ENCODE measurements around the gene GAK.

GAK gene

GRCh38 chr4:826508-827208 is 105.5 kb downstream of the GAK start:
- TF ChIP-seq CTCF (IDR thresholded peaks at IDR 0.05; ENCODE audit: control insufficient read depth, insufficient read depth, low read depth, low read length, missing control alignments), result no peak
- no peak overlapping the region for H3K4me3 ChIP-seq (ENCODE audit: control insufficient read depth, low read depth, low read length)
- no peak for DNase-seq (ENCODE audit: low read depth)

- no peak for DNase-seq (ENCODE audit: low read depth)
- no peak within 1 kb of the TSS; the same call in 1 of the 2 replicates for H3K4me3 ChIP-seq (ENCODE audit: control insufficient read depth, low read depth, low read length)
These were observed 106.2 kb downstream of the GAK start, which contains the start of gene CPLX1 for GRCh38 chr4:825971-826330. Gene CPLX1, minus strand, starts transcription at chr4:826129. Its CDS starts 1,607 bp downstream, at chr4:824522.

GRCh38 chr4:825063-825970 is 106.8 kb downstream of the GAK start:
- no peak overlapping the region; the same call in 1 of the 2 replicates for H3K4me3 ChIP-seq (ENCODE audit: control insufficient read depth, low read depth, low read length)
- DNase-seq (ENCODE audit: low read depth), result no peak
- TF ChIP-seq CTCF (IDR thresholded peaks at IDR 0.05; ENCODE audit: control insufficient read depth, insufficient read depth, low read depth, low read length, missing control alignments), result no peak

More at GRCh38 chr4:825971-826330, 106.2 kb downstream of the GAK start, which contains the start of gene CPLX1:
- TF ChIP-seq CTCF (IDR thresholded peaks at IDR 0.05; ENCODE audit: control insufficient read depth, insufficient read depth, low read depth, low read length, missing control alignments), result no peak

GRCh38 chr4:824461-825062 is 107.6 kb downstream of the GAK start:
- no peak for DNase-seq (ENCODE audit: low read depth)
- TF ChIP-seq CTCF (IDR thresholded peaks at IDR 0.05; ENCODE audit: control insufficient read depth, insufficient read depth, low read depth, low read length, missing control alignments), result no peak
- no peak overlapping the region for H3K4me3 ChIP-seq (ENCODE audit: control insufficient read depth, low read depth, low read length)

GRCh38 chr4:823761-824460 is 108.2 kb downstream of the GAK start:
- no peak overlapping the region for H3K4me3 ChIP-seq (ENCODE audit: control insufficient read depth, low read depth, low read length)
- TF ChIP-seq CTCF (IDR thresholded peaks at IDR 0.05; ENCODE audit: control insufficient read depth, insufficient read depth, low read depth, low read length, missing control alignments), result no peak
- DNase-seq (ENCODE audit: low read depth), result no peak

Measured in AG09309 (cell line).